OCI-LY3 (cell line): Measurements from ENCODE around the gene TREX2.

ENCODE experiments used
- EZH2phosphoT487 ChIP-seq: fragments of 200-600 bp; shearing (Covaris generic); IDR thresholded peaks from 2 replicates; pipeline ENCODE4 v1.6.1; 2018; ENCODE audit warnings: antibody characterized with exemption, mixed run types, low read depth
- TF ChIP-seq, protein P1 (sequence below): fragments of 200-600, 300-600 bp; sonication (generic); IDR thresholded peaks from 2 replicates; pipeline ENCODE4 v1.5.1; 2014; ENCODE audit warnings: antibody characterized with exemption, low read length, low read depth

DNA sequence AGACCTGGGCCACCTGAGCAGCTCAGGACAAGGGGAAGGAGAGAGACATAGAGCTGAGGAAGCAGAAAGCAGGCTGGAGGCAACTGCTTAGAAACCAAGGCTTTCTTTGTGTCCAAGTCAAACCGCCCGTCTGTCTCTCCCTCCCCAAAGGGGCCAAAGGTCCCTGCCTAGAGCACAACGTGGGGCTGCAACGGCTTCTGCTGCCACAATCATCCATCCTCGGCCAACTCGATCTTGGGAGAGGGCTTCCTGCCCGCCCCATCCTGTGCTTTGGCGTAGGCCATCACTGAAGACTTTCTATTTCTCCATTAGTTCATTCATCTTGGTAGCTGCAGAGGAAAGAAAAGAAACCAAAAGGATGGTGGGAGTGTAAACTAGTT is 1.7 kb upstream of the TREX2 start:
- TF ChIP-seq, protein P1, sequence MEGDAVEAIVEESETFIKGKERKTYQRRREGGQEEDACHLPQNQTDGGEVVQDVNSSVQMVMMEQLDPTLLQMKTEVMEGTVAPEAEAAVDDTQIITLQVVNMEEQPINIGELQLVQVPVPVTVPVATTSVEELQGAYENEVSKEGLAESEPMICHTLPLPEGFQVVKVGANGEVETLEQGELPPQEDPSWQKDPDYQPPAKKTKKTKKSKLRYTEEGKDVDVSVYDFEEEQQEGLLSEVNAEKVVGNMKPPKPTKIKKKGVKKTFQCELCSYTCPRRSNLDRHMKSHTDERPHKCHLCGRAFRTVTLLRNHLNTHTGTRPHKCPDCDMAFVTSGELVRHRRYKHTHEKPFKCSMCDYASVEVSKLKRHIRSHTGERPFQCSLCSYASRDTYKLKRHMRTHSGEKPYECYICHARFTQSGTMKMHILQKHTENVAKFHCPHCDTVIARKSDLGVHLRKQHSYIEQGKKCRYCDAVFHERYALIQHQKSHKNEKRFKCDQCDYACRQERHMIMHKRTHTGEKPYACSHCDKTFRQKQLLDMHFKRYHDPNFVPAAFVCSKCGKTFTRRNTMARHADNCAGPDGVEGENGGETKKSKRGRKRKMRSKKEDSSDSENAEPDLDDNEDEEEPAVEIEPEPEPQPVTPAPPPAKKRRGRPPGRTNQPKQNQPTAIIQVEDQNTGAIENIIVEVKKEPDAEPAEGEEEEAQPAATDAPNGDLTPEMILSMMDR, result no peak
- no peak for TF ChIP-seq EZH2phosphoT487
